IMR-90 (cell line): ENCODE measurements around the gene MAPKAP1. TPM values are rescaled to one million over a fixed set of nuclear protein-coding genes. Genes with fewer than 3 reads are reported as not detected.

Experiments used
- ATAC-seq: fragments of 200-7000 bp; cut with Tn5 transposase; 2 replicates; pipeline ENCODE4 v1.9.1; 2020; ENCODE audit warnings: low read depth, mild to moderate bottlenecking, moderate library complexity
- BruUV-seq: library from RNA; stranded (reverse); fragments of 400-500 nt; replicated peaks from 2 replicates; lab custom pipeline; 2021; lab: Mats Ljungman, UMichigan
- CTCF ChIA-PET: fragments of 300-600 bp; formaldehyde crosslinking; extraction: SDS; loops from one replicate; lab custom pipeline; 2021; ENCODE audit warnings: antibody characterized with exemption; lab: Yijun Ruan, JAX
- POLR2A ChIA-PET: fragments of 300-600 bp; sonication (Branson Sonifier 250); formaldehyde crosslinking; loops from one replicate; lab custom pipeline; 2022; ENCODE audit warnings: antibody characterized with exemption; ENCODE audit not compliant: unreplicated experiment; lab: Charles Lee
- DNase-seq: peaks from one replicate; pipeline ENCODE4 v3.0.0; 2013
- H2AFZ ChIP-seq: replicated peaks from 2 replicates; pipeline ENCODE3; 2013; ENCODE audit warnings: low read length, mild to moderate bottlenecking; ENCODE audit not compliant: poor library complexity
- H2AK5ac ChIP-seq: 2 replicates; pipeline ENCODE4 v1.6.1; 2013; ENCODE audit warnings: low read depth, low read length, inconsistent platforms
- H2AK9ac ChIP-seq: replicated peaks from 2 replicates; pipeline ENCODE3; 2013; ENCODE audit warnings: mild to moderate bottlenecking, low read depth, low read length, moderate library complexity; ENCODE audit not compliant: poor library complexity
- H2BK120ac ChIP-seq: 2 replicates; pipeline ENCODE4 v1.6.1; 2013; ENCODE audit warnings: low read depth, low read length, inconsistent platforms
- H2BK15ac ChIP-seq: 3 replicates; pipeline ENCODE4 v1.6.1; 2013; ENCODE audit warnings: low read depth, low read length, inconsistent platforms
- H2BK20ac ChIP-seq: 2 replicates; pipeline ENCODE4 v1.6.1; 2013; ENCODE audit warnings: low read depth, mild to moderate bottlenecking, inconsistent platforms, low read length, moderate library complexity
- H2BK5ac ChIP-seq: 2 replicates; pipeline ENCODE4 v1.6.1; 2013; ENCODE audit warnings: mild to moderate bottlenecking, low read depth, low read length, inconsistent platforms; ENCODE audit not compliant: poor library complexity, severe bottlenecking
- H3K14ac ChIP-seq: replicated peaks from 2 replicates; pipeline ENCODE4 v1.6.1; 2013; ENCODE audit warnings: low read depth, low read length, inconsistent platforms
- H3K18ac ChIP-seq: 2 replicates; pipeline ENCODE4 v1.6.1; 2013; ENCODE audit warnings: low read depth, low read length, control low read depth
- H3K23ac ChIP-seq: 2 replicates; pipeline ENCODE4 v1.6.1; 2013; ENCODE audit warnings: low read depth, low read length, inconsistent platforms
- H3K27ac ChIP-seq: 2 replicates; pipeline ENCODE4 v1.5.1; 2013; ENCODE audit warnings: mild to moderate bottlenecking, control low read depth, low read length; ENCODE audit not compliant: insufficient read depth
- H3K27me3 ChIP-seq: 2 replicates; pipeline ENCODE4 v1.6.1; 2013; ENCODE audit warnings: low read length; ENCODE audit not compliant: control insufficient read depth, insufficient read depth
- H3K36me3 ChIP-seq: 2 replicates; pipeline ENCODE4 v1.6.1; 2013; ENCODE audit warnings: low read length, mixed read lengths; ENCODE audit not compliant: control insufficient read depth, insufficient read depth
- H3K4ac ChIP-seq: 2 replicates; pipeline ENCODE4 v1.6.1; 2013; ENCODE audit warnings: low read depth, low read length, inconsistent platforms
- H3K4me1 ChIP-seq: 2 replicates; pipeline ENCODE4 v1.6.1; 2013; ENCODE audit warnings: low read length, mixed read lengths; ENCODE audit not compliant: control insufficient read depth, insufficient read depth
- H3K4me2 ChIP-seq: 2 replicates; pipeline ENCODE4 v1.6.1; 2013; ENCODE audit warnings: low read depth, mild to moderate bottlenecking, control low read depth, low read length, moderate library complexity
- H3K4me3 ChIP-seq: 2 replicates; pipeline ENCODE4 v1.5.1; 2013; ENCODE audit warnings: low read depth, mild to moderate bottlenecking, control low read depth, low read length, moderate library complexity; ENCODE audit not compliant: insufficient read depth
- H3K56ac ChIP-seq: 2 replicates; pipeline ENCODE4 v1.6.1; 2013; ENCODE audit warnings: low read length, inconsistent platforms; ENCODE audit not compliant: insufficient read depth; ENCODE audit errors: extremely low read depth
- H3K79me1 ChIP-seq, 2 experiments: 2 replicates each; pipeline ENCODE4 v1.6.1; 2013; ENCODE audit warnings: low read length in 2 of 2, inconsistent platforms in 1 of 2, low read depth in 1 of 2
- H3K9ac ChIP-seq: 2 replicates; pipeline ENCODE4 v1.6.1; 2013; ENCODE audit warnings: low read depth, low read length, control low read depth
- H3K9me1 ChIP-seq: 2 replicates; pipeline ENCODE4 v1.6.1; 2013; ENCODE audit warnings: low read length, inconsistent platforms; ENCODE audit not compliant: insufficient read depth
- H3K9me3 ChIP-seq: 2 replicates; pipeline ENCODE4 v1.6.1; 2013; ENCODE audit warnings: low read length; ENCODE audit not compliant: control insufficient read depth, insufficient read depth
- H4K20me1 ChIP-seq: 2 replicates; pipeline ENCODE4 v1.6.1; 2013; ENCODE audit warnings: low read length, inconsistent platforms; ENCODE audit not compliant: insufficient read depth
- H4K5ac ChIP-seq: 2 replicates; pipeline ENCODE4 v1.6.1; 2013; ENCODE audit warnings: mild to moderate bottlenecking, low read depth, low read length, control low read depth
- H4K8ac ChIP-seq, 2 experiments: 2 replicates each; pipeline ENCODE4 v1.6.1; 2013; ENCODE audit warnings: low read depth in 2 of 2, low read length in 2 of 2, control low read depth in 1 of 2, inconsistent platforms in 1 of 2
- H4K91ac ChIP-seq: 2 replicates; pipeline ENCODE4 v1.6.1; 2013; ENCODE audit warnings: low read depth, low read length, inconsistent platforms; ENCODE audit not compliant: insufficient read depth
- BHLHE40 ChIP-seq: fragments of 150-350 bp; IDR thresholded peaks from 2 replicates; pipeline ENCODE4 v1.6.1; 2016; ENCODE audit warnings: mild to moderate bottlenecking, low read depth, low read length
- CEBPB ChIP-seq: IDR thresholded peaks from 2 replicates; pipeline ENCODE4 v1.6.1; 2012; ENCODE audit warnings: low read depth, low read length, improper control_type of control experiment
- CHD1 ChIP-seq: IDR thresholded peaks from 2 replicates; pipeline ENCODE4 v1.6.1; 2012; ENCODE audit warnings: low read depth, low read length, improper control_type of control experiment
- CTCF ChIP-seq: conservative IDR thresholded peaks from 2 replicates; pipeline ENCODE4 v1.5.1; 2012; ENCODE audit warnings: mild to moderate bottlenecking, low read depth, low read length, improper control_type of control experiment
- ELK1 ChIP-seq: fragments of 150-350 bp; IDR thresholded peaks from 2 replicates; pipeline ENCODE4 v1.6.1; 2016; ENCODE audit warnings: low read depth, mild to moderate bottlenecking, low read length, moderate library complexity, borderline replicate concordance
- FOS ChIP-seq: fragments of 150-350 bp; IDR thresholded peaks from 2 replicates; pipeline ENCODE4 v1.6.1; 2016; ENCODE audit warnings: low read depth, low read length
- MAFK ChIP-seq: IDR thresholded peaks from 2 replicates; pipeline ENCODE4 v1.6.1; 2012; ENCODE audit warnings: low read depth, low read length, improper control_type of control experiment
- MAZ ChIP-seq: IDR thresholded peaks from 2 replicates; pipeline ENCODE4 v1.6.1; 2012; ENCODE audit warnings: low read depth, mild to moderate bottlenecking, low read length, improper control_type of control experiment, moderate library complexity, borderline replicate concordance
- MXI1 ChIP-seq: IDR thresholded peaks from 2 replicates; pipeline ENCODE4 v1.6.1; 2012; ENCODE audit warnings: low read depth, mild to moderate bottlenecking, low read length, moderate library complexity, borderline replicate concordance
- NFE2L2 ChIP-seq: fragments of 150-350 bp; IDR thresholded peaks from 2 replicates; pipeline ENCODE4 v1.6.1; 2016; ENCODE audit warnings: low read depth, mild to moderate bottlenecking, low read length
- RAD21 ChIP-seq: IDR thresholded peaks from 2 replicates; pipeline ENCODE4 v1.6.1; 2012; ENCODE audit warnings: low read length, improper control_type of control experiment
- RCOR1 ChIP-seq: IDR thresholded peaks from 2 replicates; pipeline ENCODE4 v1.6.1; 2012; ENCODE audit warnings: mild to moderate bottlenecking, low read length, improper control_type of control experiment; ENCODE audit not compliant: insufficient replicate concordance
- RFX5 ChIP-seq: IDR thresholded peaks from 2 replicates; pipeline ENCODE4 v1.8.0; 2012; ENCODE audit warnings: low read depth, mild to moderate bottlenecking, low read length, moderate library complexity
- SMC3 ChIP-seq: fragments of 150-350 bp; IDR thresholded peaks from 2 replicates; pipeline ENCODE4 v1.6.1; 2016; ENCODE audit warnings: low read depth, mild to moderate bottlenecking, antibody characterized with exemption, low read length, moderate library complexity
- USF2 ChIP-seq: fragments of 150-350 bp; IDR thresholded peaks from 2 replicates; pipeline ENCODE4 v1.6.1; 2017; ENCODE audit warnings: mild to moderate bottlenecking, antibody characterized with exemption, low read length, low read depth
- WGBS, 2 experiments: methylation state at CpG; one replicate each; pipeline versions ENCODE4 v1.1.5 to v1.1.7; 2013; ENCODE audit warnings: missing lambda C conversion rate in 2 of 2; ENCODE audit not compliant: insufficient read length in 1 of 2; ENCODE audit errors: extremely low coverage in 2 of 2; 5-methylcytosine and 5-hydroxymethylcytosine counted together
- dilution Hi-C: fragments of 300-500 bp; cut with HindIII; formaldehyde crosslinking; loops from one replicate; pipeline ENCODE4 v1.14.3; 2018; ENCODE audit warnings: low sequenced_read_pairs; ENCODE audit not compliant: unreplicated experiment
- in situ Hi-C: fragments of 300-500 bp; cut with MboI; formaldehyde crosslinking; loops from 3 replicates; pipeline ENCODE4 v1.14.3; 2019; ENCODE audit warnings: low sequenced_read_pairs, inconsistent platforms, mixed read lengths
- intact Hi-C: fragments of 100-400 bp; cut with micrococcal nuclease; formaldehyde crosslinking; loops from 2 replicates; pipeline ENCODE4 v1.10.0; 2022
- polyA plus RNA-seq, 3 experiments: library from polyadenylated mRNA; depleted of rRNA; stranded (reverse); fragments of >200 nt; gene quantifications; 2 replicates each; pipeline ENCODE4 v1.2.3, GENCODE V29; 2012; ENCODE audit warnings: low replicate concordance in 1 of 3
- total RNA-seq: library from RNA; depleted of rRNA; stranded (reverse); fragments of >200 nt; gene quantifications from 2 replicates; pipeline ENCODE4 v1.2.3, GENCODE V29; 2012

Gene MAPKAP1
- total and polyA plus RNA-seq, 2 of the 4 experiments (the other 2 are of a cell fraction): 87.2 to 158 TPM

DNA sequence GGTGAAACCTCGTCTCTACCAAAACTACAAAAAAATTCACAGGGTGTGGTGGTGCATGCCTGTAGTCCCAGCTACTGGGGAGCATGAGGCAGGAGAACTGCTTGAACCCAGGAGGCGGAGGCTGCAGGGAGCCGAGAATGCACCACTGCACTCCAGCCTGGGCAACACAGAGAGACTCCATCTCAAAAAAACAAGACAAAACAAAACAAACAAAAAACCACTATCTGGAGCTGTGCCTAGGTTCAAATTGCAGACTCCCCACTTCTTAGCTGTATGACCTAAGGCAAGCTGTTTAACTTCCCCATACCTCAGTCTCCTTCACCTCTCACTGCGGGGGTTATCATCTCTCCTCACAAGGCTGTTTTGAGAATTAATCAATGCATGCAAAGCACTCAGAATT lies 68.0 kb downstream of the MAPKAP1 start:
- dilution Hi-C loops (no loop called here), intact Hi-C loops (loop anchor here (10.0 kb wide), 1 partner anchor 164 kb away; no protein-coding TSS in a partner anchor), in situ Hi-C loops (loop anchor here (10.0 kb wide), 1 partner anchor 234 kb away; no protein-coding TSS in a partner anchor)
- ATAC-seq (no peak; the same call in 1 of the 2 replicates), DNase-seq (no peak)
- H3K4me2 ChIP-seq: no peak overlapping the region
- no peaks in the 10 kb centered on the region for H3K9me3 ChIP-seq
- no peak overlapping the region for H3K14ac ChIP-seq
- H3K4me3 ChIP-seq: no peak overlapping the region
- H3K9me1 ChIP-seq: peaks cover 11% of the 10 kb centered on the region
- H3K56ac ChIP-seq: no peak overlapping the region
- no peak overlapping the region for H4K8ac ChIP-seq
- H2BK15ac ChIP-seq: no peak overlapping the region
- H3K79me1 ChIP-seq: peaks cover 29 to 60% of the 10 kb centered on the region in 2 experiments
- no CpG with 5 or more reads among the region's 4 CpGs for WGBS, 2 experiments
- H3K9ac ChIP-seq: no peak overlapping the region
- BruUV-seq: no TSS peak
- H3K18ac ChIP-seq: no peak overlapping the region
- CTCF ChIA-PET: interaction anchor here (0.6 kb wide), 1 partner anchor 98 kb away, joined by 4 read pairs; no protein-coding TSS in a partner anchor
- H4K20me1 ChIP-seq: peaks cover 30% of the 10 kb centered on the region; the same call in 1 of the 2 replicates
- H3K36me3 ChIP-seq: 0 out of 2 replicates have a peak, but pooled peaks cover 1% of the 10 kb centered on the region
- no peak for TF ChIP-seq MXI1
- no peak for TF ChIP-seq ELK1
- TF ChIP-seq CTCF: no peak
- no peak for TF ChIP-seq SMC3
- no peak for TF ChIP-seq USF2
- no peak for TF ChIP-seq BHLHE40
- no peak for TF ChIP-seq CEBPB
- no peak for TF ChIP-seq RAD21
- no peak for TF ChIP-seq NFE2L2
- no peak for TF ChIP-seq RCOR1
- TF ChIP-seq FOS: no peak
- TF ChIP-seq MAZ: no peak
- no peak for TF ChIP-seq MAFK
- no peak for TF ChIP-seq CHD1
- TF ChIP-seq RFX5: no peak
- no peak overlapping the region for H2BK5ac ChIP-seq
- no peak overlapping the region for H2BK120ac ChIP-seq
- no peak overlapping the region for H2AK5ac ChIP-seq
- POLR2A ChIA-PET: no interaction called here
- H2BK20ac ChIP-seq: no peak overlapping the region
- no peak overlapping the region for H2AFZ ChIP-seq
- H2AK9ac ChIP-seq: no peak overlapping the region
- H3K4me1 ChIP-seq: peaks cover 4% of the 10 kb centered on the region
- H3K23ac ChIP-seq: 0 out of 2 replicates have a peak overlapping the region, but pooled peaks have one; percentile 25
- no peak overlapping the region for H4K91ac ChIP-seq
- H3K27ac ChIP-seq: no peak overlapping the region
- no peaks in the 10 kb centered on the region for H3K27me3 ChIP-seq
- no peak overlapping the region for H4K5ac ChIP-seq
- no peak overlapping the region for H3K4ac ChIP-seq
